Iris pigment epithelial cell (primary cell): ENCODE measurements around the gene ZNF532.
"Not testable (repeated sequence)": the region's sequence is repeated elsewhere in the genome, so short reads cannot be mapped to it uniquely, and the experiment has no call there.

ENCODE experiments used
- DNase-seq: peaks from one replicate; pipeline ENCODE4 v3.0.0-alpha.2; 2011; ENCODE audit warnings: low read depth

Gene ZNF532

GRCh38 chr18:58902961-58903360 lies 38.3 kb downstream of the ZNF532 start:
- no peak for DNase-seq

- DNase-seq: no peak
These were observed 38.9 kb downstream of the ZNF532 start for GRCh38 chr18:58903533-58903932.

- DNase-seq: no peak
These were observed 41.2 kb downstream of the ZNF532 start for GRCh38 chr18:58905777-58906428.

- no peak for DNase-seq
These were observed 43.3 kb downstream of the ZNF532 start for GRCh38 chr18:58908006-58908405.

GRCh38 chr18:58909521-58909920 lies 44.8 kb downstream of the ZNF532 start:
- no peak for DNase-seq

- DNase-seq: peak; percentile 60
These were observed 46.6 kb downstream of the ZNF532 start for GRCh38 chr18:58911241-58911640.

GRCh38 chr18:58911766-58912165 lies 47.1 kb downstream of the ZNF532 start:
- peak; percentile 67 for DNase-seq

- DNase-seq: no peak
These were observed 50.5 kb downstream of the ZNF532 start for GRCh38 chr18:58915006-58915799.

- no peak for DNase-seq
These were observed 51.3 kb downstream of the ZNF532 start for GRCh38 chr18:58915995-58916394.

GRCh38 chr18:58919934-58920333 lies 55.3 kb downstream of the ZNF532 start:
- DNase-seq: not testable (repeated sequence)

- DNase-seq: no peak
These were observed 58.3 kb downstream of the ZNF532 start for GRCh38 chr18:58922995-58923394.

GRCh38 chr18:58924473-58924872 lies 59.8 kb downstream of the ZNF532 start:
- no peak for DNase-seq

- no peak for DNase-seq
These were observed 63.0 kb downstream of the ZNF532 start for GRCh38 chr18:58927659-58928058.

- no peak for DNase-seq
These were observed 63.7 kb downstream of the ZNF532 start for GRCh38 chr18:58928386-58928785.

- DNase-seq: no peak
These were observed 64.5 kb downstream of the ZNF532 start for GRCh38 chr18:58929206-58929605.

- no peak for DNase-seq
These were observed 69.7 kb downstream of the ZNF532 start for GRCh38 chr18:58934356-58934755.

GRCh38 chr18:58934933-58935577 lies 70.4 kb downstream of the ZNF532 start:
- DNase-seq: no peak

- peak; percentile 74 for DNase-seq
These were observed 72.6 kb downstream of the ZNF532 start for GRCh38 chr18:58937071-58937886.

- peak; percentile 24 for DNase-seq
These were observed 73.2 kb downstream of the ZNF532 start for GRCh38 chr18:58937887-58938267.

- no peak for DNase-seq
These were observed 76.9 kb downstream of the ZNF532 start for GRCh38 chr18:58941426-58942099.

GRCh38 chr18:58943896-58944295 lies 79.2 kb downstream of the ZNF532 start:
- no peak for DNase-seq
